SK-N-MC (cell line): ENCODE measurements around the gene STX11.

Experiments
- EZH2 ChIP-seq: fragments of 200-600 bp; sonication (generic); IDR thresholded peaks from one replicate; pipeline ENCODE4 v1.6.1; 2017; ENCODE audit warnings: antibody characterized with exemption
- FOXP2 ChIP-seq: optimal IDR thresholded peaks from 2 replicates; pipeline ENCODE3; 2011; ENCODE audit warnings: mild to moderate bottlenecking, moderate library complexity; ENCODE audit not compliant: insufficient read depth; ENCODE audit errors: extremely low read length, control extremely low read depth
- POLR2AphosphoS5 ChIP-seq: IDR thresholded peaks from 2 replicates; pipeline ENCODE4 v1.6.1; 2012; ENCODE audit warnings: mild to moderate bottlenecking, low read depth, low read length, borderline replicate concordance

- TF ChIP-seq EZH2 (no peak), POLR2AphosphoS5 (no peak), FOXP2 (no peak)
Measured at GRCh38 chr6:144232832-144233230, 82.5 kb downstream of the STX11 start.
